HepG2 (cell line): ENCODE results near the gene KCNJ6. TPM values are rescaled to one million over a fixed set of nuclear protein-coding genes. Genes with fewer than 3 reads are reported as not detected.

Source experiments
- ATAC-seq: fragments of 200-7000 bp; cut with Tn5 transposase; 3 replicates; pipeline ENCODE4 v1.9.1; 2020; ENCODE audit warnings: mild to moderate bottlenecking, moderate library complexity
- BruUV-seq: library from RNA; stranded (reverse); fragments of 400-500 nt; replicated peaks from 2 replicates; lab custom pipeline; 2021; lab: Mats Ljungman, UMichigan
- CTCF ChIA-PET: fragments of 300-600 bp; formaldehyde crosslinking; extraction: SDS; loops from one replicate; lab custom pipeline; 2021; ENCODE audit warnings: low total read pairs, inconsistent platforms, low intra/inter-chr PET ratio; lab: Yijun Ruan, JAX
- POLR2A ChIA-PET: fragments of 350-600 bp; sonication (Branson Sonifier 250); formaldehyde crosslinking; loops from one replicate; lab custom pipeline; 2020; ENCODE audit warnings: antibody characterized with exemption, inconsistent platforms; lab: Yijun Ruan, JAX
- DNase-seq: peaks from one replicate; pipeline ENCODE4 v3.0.0-alpha.2; 2015; ENCODE audit warnings: low spot score
- FAIRE-seq: peaks from 3 replicates; lab custom pipeline; 2011; peaks lifted over from hg19 to GRCh38; lab: Jason Lieb, UNC
- H2AFZ ChIP-seq: one replicate; pipeline ENCODE4 v1.6.1; 2011; ENCODE audit warnings: low read length, inconsistent platforms
- H3K27ac ChIP-seq: fragments of 300-600 bp; 3 replicates; pipeline ENCODE4 v1.8.0; 2011; ENCODE audit warnings: mixed run types, mild to moderate bottlenecking, mixed read lengths, low read length, inconsistent platforms; ENCODE audit not compliant: insufficient read depth; ENCODE audit errors: extremely low read length
- H3K27me3 ChIP-seq, 2 experiments: fragments of 200-600 bp in 1 of 2; 2 replicates in 1 of 2; 3 replicates in 1 of 2; pipeline versions ENCODE4 v1.6.0 to v1.8.0; 2011; ENCODE audit warnings: low read length in 2 of 2, mild to moderate bottlenecking in 2 of 2, moderate library complexity in 2 of 2, inconsistent platforms in 1 of 2; ENCODE audit not compliant: insufficient read depth in 2 of 2, control insufficient read depth in 1 of 2
- H3K36me3 ChIP-seq, 2 experiments: fragments of 200-600 bp in 1 of 2; replicated peaks in 1 of 2; 2 replicates in 1 of 2; 3 replicates in 1 of 2; pipeline versions ENCODE4 v1.5.1 to v1.8.0; 2011; ENCODE audit warnings: low read length in 2 of 2, inconsistent platforms in 1 of 2; ENCODE audit not compliant: insufficient read depth in 2 of 2, control insufficient read depth in 1 of 2
- H3K4me1 ChIP-seq: 2 replicates; pipeline ENCODE4 v1.5.1; 2012; ENCODE audit warnings: low read length, inconsistent platforms; ENCODE audit not compliant: insufficient read depth
- H3K4me2 ChIP-seq: 2 replicates; pipeline ENCODE4 v1.6.0; 2011; ENCODE audit warnings: low read depth, low read length, inconsistent platforms
- H3K4me3 ChIP-seq, 3 experiments: fragments of 200-600 bp in 1 of 3; sonication (generic), shearing (Covaris generic) in 1 of 3; replicated peaks in 1 of 3; 2 replicates each; pipeline ENCODE4 v1.5.1; 2011 to 2016; ENCODE audit warnings: low read length in 3 of 3, inconsistent platforms in 2 of 3, low read depth in 2 of 3, mild to moderate bottlenecking in 2 of 3, control low read depth in 1 of 3, mixed read lengths in 1 of 3; ENCODE audit not compliant: insufficient read depth in 1 of 3
- H3K79me2 ChIP-seq: one replicate; pipeline ENCODE4 v1.6.1; 2011; ENCODE audit warnings: low read length, inconsistent platforms; ENCODE audit not compliant: insufficient read depth
- H3K9ac ChIP-seq: 2 replicates; pipeline ENCODE4 v1.6.0; 2011; ENCODE audit warnings: mild to moderate bottlenecking, low read depth, low read length, inconsistent platforms; ENCODE audit not compliant: insufficient read depth
- H3K9me3 ChIP-seq: 2 replicates; pipeline ENCODE4 v1.5.1; 2012; ENCODE audit warnings: mild to moderate bottlenecking, low read length
- H4K20me1 ChIP-seq: 2 replicates; pipeline ENCODE4 v1.6.0; 2011; ENCODE audit warnings: inconsistent platforms, mild to moderate bottlenecking, low read length, moderate library complexity; ENCODE audit not compliant: insufficient read depth
- GABPB1 ChIP-seq: IDR thresholded peaks from 2 replicates; pipeline ENCODE4 v1.6.1; 2016; ENCODE audit warnings: mild to moderate bottlenecking, missing genetic modification reagents, moderate library complexity, missing compliant biosample characterization
- POLR2AphosphoS2 ChIP-seq: IDR thresholded peaks from 2 replicates; pipeline ENCODE4 v1.6.1; 2011; ENCODE audit warnings: low read depth, low read length, improper control_type of control experiment
- SMARCC2 ChIP-seq: fragments of 450-650 bp; IDR thresholded peaks from 2 replicates; pipeline ENCODE4 v1.6.1; 2017; ENCODE audit warnings: antibody characterized with exemption, mild to moderate bottlenecking
- ZNF598 ChIP-seq: sonication (generic); formaldehyde crosslinking; IDR thresholded peaks from 2 replicates; pipeline ENCODE4 v1.5.1; 2020; ENCODE audit warnings: mild to moderate bottlenecking, missing genetic modification reagents, borderline replicate concordance
- ZNF781 ChIP-seq: sonication (generic); formaldehyde crosslinking; IDR thresholded peaks from 2 replicates; pipeline ENCODE4 v1.5.1; 2020; ENCODE audit warnings: borderline replicate concordance, mild to moderate bottlenecking, missing genetic modification reagents; ENCODE audit errors: not compliant biosample characterization
- ZNF792 ChIP-seq: IDR thresholded peaks from 2 replicates; pipeline ENCODE4 v1.6.1; 2016
- WGBS: methylation state at CpG from one replicate; pipeline ENCODE4 v1.1.6; 2017; ENCODE audit warnings: low lambda C conversion rate; 5-methylcytosine and 5-hydroxymethylcytosine counted together
- in situ Hi-C: cut with HindIII; loops from 2 replicates; pipeline ENCODE4 v1.10.0; 2017; ENCODE audit warnings: low pct_unique_long_range_greater_than_20kb; ENCODE audit not compliant: extremely low pct_ligation_motif_present
- intact Hi-C: fragments of 100-400 bp; cut with micrococcal nuclease; formaldehyde crosslinking; loops from one replicate; pipeline ENCODE4 v1.10.0; 2022; ENCODE audit not compliant: unreplicated experiment
- polyA plus RNA-seq, 8 experiments: library from polyadenylated mRNA; depleted of rRNA in 3 of 8; stranded (reverse) in 7 of 8; unstranded in 1 of 8; fragments of >200 nt; fragmentation: Illumina TruSeq in 4 of 8; extraction: Trizol in 4 of 8; gene quantifications; 2 replicates each; pipeline versions ENCODE4 v1.2.1 to v1.2.3, GENCODE V29; 2011 to 2016; ENCODE audit warnings: low read depth in 4 of 8, missing spikeins in 1 of 8, mixed read lengths in 1 of 8; ENCODE audit not compliant: insufficient read depth in 1 of 8
- total RNA-seq, 5 experiments: library from RNA; depleted of rRNA; stranded (reverse); fragments of >200 nt; fragmentation: Illumina TruSeq; extraction: Trizol; gene quantifications; 2 replicates each; pipeline ENCODE4 v1.2.3, GENCODE V29; 2016; ENCODE audit warnings: low read depth in 1 of 5
- TF ChIP-seq, protein P1 (sequence below): sonication (generic); formaldehyde crosslinking; IDR thresholded peaks from 2 replicates; pipeline ENCODE4 v1.4.0; 2020; ENCODE audit warnings: missing genetic modification reagents, borderline replicate concordance
- TF ChIP-seq, protein P2 (sequence below): sonication (generic); formaldehyde crosslinking; IDR thresholded peaks from 2 replicates; pipeline ENCODE4 v1.4.0; 2020; ENCODE audit warnings: missing genetic modification reagents

The KCNJ6 gene
- total and polyA plus RNA-seq, 2 of the 13 experiments (the other 11 are each of a cell fraction or from before 2014, with no cell fraction given), result not detected

DNA sequence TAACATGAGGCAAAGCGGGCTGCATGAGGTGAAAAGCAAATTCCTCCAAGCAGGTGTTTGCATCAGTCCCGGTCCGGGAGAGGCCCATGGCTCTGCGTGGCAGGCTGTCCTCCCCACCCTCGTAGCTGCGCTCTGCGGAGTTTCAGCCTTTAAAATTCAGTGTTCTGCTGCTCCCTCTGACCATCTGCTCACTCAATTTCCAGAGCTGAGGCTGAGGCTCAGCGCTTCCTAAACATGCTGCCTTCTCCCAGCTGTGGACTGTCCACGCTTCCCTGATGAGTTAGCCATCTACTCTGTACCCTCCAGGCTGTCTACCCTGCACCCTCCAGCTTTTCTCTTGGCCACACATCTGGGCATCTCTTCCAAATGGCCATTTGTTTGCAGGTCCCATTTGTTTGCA is 87.7 kb downstream of the KCNJ6 start:
- Histone ChIP-seq H3K79me2 (no peaks in the 10 kb centered on the region), H4K20me1 (no peaks in the 10 kb centered on the region), H3K4me2 (no peak overlapping the region), H3K9ac (no peak overlapping the region), H3K36me3 (no peaks in the 10 kb centered on the region), H3K4me1 (peaks cover 20% of the 10 kb centered on the region), H3K27ac (no peak overlapping the region), H2AFZ (no peak overlapping the region), H3K27me3 (no peaks in the 10 kb centered on the region; a peak in 1 of 5 replicates), H3K4me3 (no peak overlapping the region), H3K9me3 (no peaks in the 10 kb centered on the region)
- in situ Hi-C loops, result no loop called here
- ATAC-seq (peak; percentile 62), DNase-seq (no peak), FAIRE-seq (no peak)
- TF ChIP-seq ZNF792, result no peak
- intact Hi-C loops, result no loop called here
- ChIA-PET CTCF (no interaction called here), POLR2A (no interaction called here)
- BruUV-seq, result no TSS peak
- WGBS, result 44% methylated on average over 6 of the region's 9 CpGs

DNA sequence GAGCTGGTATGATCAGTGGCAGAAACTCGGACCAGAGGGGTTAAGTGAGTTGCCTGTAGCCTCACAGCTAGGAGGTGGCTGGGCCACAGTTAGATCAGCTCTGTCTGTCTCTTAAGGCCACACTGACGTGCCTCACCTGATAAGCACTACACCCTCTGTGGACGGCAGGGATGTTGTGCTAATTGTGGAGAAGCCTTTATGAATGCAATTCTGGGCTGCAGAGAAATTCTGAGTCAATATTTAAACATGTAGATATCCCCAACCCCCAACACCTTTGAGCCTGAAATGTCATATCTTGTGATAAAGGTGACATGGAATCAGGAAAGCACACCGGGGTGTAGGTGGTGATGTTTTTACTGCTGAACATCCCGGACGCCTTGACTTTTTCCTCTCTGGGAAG is 88.3 kb downstream of the KCNJ6 start:
- intact Hi-C loops, result no loop called here
- BruUV-seq, result no TSS peak
- H3K27me3 ChIP-seq, result no peaks in the 10 kb centered on the region; a peak in 1 of 5 replicates
- POLR2A ChIA-PET, result no interaction called here
- CTCF ChIA-PET, result no interaction called here
- no peaks in the 10 kb centered on the region for H3K79me2 ChIP-seq
- no peak for DNase-seq
- H3K4me2 ChIP-seq, result no peak overlapping the region
- no peak overlapping the region for H3K27ac ChIP-seq
- no peaks in the 10 kb centered on the region for H4K20me1 ChIP-seq
- no peak overlapping the region for H3K4me3 ChIP-seq
- in situ Hi-C loops, result no loop called here
- 20% methylated on average over 6 of the region's 6 CpGs for WGBS
- no peak for ATAC-seq
- H3K4me1 ChIP-seq, result peaks cover 20% of the 10 kb centered on the region
- no peaks in the 10 kb centered on the region for H3K36me3 ChIP-seq
- H3K9ac ChIP-seq, result no peak overlapping the region
- no peaks in the 10 kb centered on the region for H3K9me3 ChIP-seq
- FAIRE-seq, result no peak
- no peak overlapping the region for H2AFZ ChIP-seq
- TF ChIP-seq ZNF781 (CRISPR knock-in tag) (no peak), GABPB1 (CRISPR knock-in tag) (no peak), POLR2AphosphoS2 (no peak), ZNF598 (no peak), SMARCC2 (no peak)
- TF ChIP-seq, protein P1, sequence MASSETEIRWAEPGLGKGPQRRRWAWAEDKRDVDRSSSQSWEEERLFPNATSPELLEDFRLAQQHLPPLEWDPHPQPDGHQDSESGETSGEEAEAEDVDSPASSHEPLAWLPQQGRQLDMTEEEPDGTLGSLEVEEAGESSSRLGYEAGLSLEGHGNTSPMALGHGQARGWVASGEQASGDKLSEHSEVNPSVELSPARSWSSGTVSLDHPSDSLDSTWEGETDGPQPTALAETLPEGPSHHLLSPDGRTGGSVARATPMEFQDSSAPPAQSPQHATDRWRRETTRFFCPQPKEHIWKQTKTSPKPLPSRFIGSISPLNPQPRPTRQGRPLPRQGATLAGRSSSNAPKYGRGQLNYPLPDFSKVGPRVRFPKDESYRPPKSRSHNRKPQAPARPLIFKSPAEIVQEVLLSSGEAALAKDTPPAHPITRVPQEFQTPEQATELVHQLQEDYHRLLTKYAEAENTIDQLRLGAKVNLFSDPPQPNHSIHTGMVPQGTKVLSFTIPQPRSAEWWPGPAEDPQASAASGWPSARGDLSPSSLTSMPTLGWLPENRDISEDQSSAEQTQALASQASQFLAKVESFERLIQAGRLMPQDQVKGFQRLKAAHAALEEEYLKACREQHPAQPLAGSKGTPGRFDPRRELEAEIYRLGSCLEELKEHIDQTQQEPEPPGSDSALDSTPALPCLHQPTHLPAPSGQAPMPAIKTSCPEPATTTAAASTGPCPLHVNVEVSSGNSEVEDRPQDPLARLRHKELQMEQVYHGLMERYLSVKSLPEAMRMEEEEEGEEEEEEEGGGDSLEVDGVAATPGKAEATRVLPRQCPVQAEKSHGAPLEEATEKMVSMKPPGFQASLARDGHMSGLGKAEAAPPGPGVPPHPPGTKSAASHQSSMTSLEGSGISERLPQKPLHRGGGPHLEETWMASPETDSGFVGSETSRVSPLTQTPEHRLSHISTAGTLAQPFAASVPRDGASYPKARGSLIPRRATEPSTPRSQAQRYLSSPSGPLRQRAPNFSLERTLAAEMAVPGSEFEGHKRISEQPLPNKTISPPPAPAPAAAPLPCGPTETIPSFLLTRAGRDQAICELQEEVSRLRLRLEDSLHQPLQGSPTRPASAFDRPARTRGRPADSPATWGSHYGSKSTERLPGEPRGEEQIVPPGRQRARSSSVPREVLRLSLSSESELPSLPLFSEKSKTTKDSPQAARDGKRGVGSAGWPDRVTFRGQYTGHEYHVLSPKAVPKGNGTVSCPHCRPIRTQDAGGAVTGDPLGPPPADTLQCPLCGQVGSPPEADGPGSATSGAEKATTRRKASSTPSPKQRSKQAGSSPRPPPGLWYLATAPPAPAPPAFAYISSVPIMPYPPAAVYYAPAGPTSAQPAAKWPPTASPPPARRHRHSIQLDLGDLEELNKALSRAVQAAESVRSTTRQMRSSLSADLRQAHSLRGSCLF, result no peak
- TF ChIP-seq, protein P2, sequence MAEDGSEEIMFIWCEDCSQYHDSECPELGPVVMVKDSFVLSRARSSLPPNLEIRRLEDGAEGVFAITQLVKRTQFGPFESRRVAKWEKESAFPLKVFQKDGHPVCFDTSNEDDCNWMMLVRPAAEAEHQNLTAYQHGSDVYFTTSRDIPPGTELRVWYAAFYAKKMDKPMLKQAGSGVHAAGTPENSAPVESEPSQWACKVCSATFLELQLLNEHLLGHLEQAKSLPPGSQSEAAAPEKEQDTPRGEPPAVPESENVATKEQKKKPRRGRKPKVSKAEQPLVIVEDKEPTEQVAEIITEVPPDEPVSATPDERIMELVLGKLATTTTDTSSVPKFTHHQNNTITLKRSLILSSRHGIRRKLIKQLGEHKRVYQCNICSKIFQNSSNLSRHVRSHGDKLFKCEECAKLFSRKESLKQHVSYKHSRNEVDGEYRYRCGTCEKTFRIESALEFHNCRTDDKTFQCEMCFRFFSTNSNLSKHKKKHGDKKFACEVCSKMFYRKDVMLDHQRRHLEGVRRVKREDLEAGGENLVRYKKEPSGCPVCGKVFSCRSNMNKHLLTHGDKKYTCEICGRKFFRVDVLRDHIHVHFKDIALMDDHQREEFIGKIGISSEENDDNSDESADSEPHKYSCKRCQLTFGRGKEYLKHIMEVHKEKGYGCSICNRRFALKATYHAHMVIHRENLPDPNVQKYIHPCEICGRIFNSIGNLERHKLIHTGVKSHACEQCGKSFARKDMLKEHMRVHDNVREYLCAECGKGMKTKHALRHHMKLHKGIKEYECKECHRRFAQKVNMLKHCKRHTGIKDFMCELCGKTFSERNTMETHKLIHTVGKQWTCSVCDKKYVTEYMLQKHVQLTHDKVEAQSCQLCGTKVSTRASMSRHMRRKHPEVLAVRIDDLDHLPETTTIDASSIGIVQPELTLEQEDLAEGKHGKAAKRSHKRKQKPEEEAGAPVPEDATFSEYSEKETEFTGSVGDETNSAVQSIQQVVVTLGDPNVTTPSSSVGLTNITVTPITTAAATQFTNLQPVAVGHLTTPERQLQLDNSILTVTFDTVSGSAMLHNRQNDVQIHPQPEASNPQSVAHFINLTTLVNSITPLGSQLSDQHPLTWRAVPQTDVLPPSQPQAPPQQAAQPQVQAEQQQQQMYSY, result no peak
